H9 (cell line): ENCODE measurements around the gene TRIM44. TPM values are rescaled to one million over a fixed set of nuclear protein-coding genes. Genes with fewer than 3 reads are reported as not detected.

Experiments
- DNase-seq: peaks from one replicate; pipeline ENCODE4 v3.0.0-alpha.2; 2017
- H2AFZ ChIP-seq: one replicate; pipeline ENCODE4 v1.6.1; 2013; ENCODE audit warnings: mild to moderate bottlenecking, low read length, control low read depth, moderate library complexity
- H2AK5ac ChIP-seq: 2 replicates; pipeline ENCODE4 v1.6.1; 2013; ENCODE audit warnings: low read length, control low read depth, mixed read lengths; ENCODE audit not compliant: insufficient read length
- H2BK120ac ChIP-seq: one replicate; pipeline ENCODE4 v1.6.1; 2013; ENCODE audit warnings: low read depth, mild to moderate bottlenecking, low read length, control low read depth, inconsistent platforms; ENCODE audit not compliant: poor library complexity, severe bottlenecking
- H2BK12ac ChIP-seq: 2 replicates; pipeline ENCODE4 v1.6.1; 2013; ENCODE audit warnings: low read length, control low read depth, mixed read lengths, low read depth; ENCODE audit not compliant: insufficient read length
- H2BK15ac ChIP-seq: 2 replicates; pipeline ENCODE4 v1.6.1; 2013; ENCODE audit warnings: low read depth, low read length, control low read depth
- H2BK20ac ChIP-seq: one replicate; pipeline ENCODE4 v1.6.1; 2013; ENCODE audit warnings: low read depth, mild to moderate bottlenecking, low read length, control low read depth, inconsistent platforms; ENCODE audit not compliant: poor library complexity, severe bottlenecking
- H2BK5ac ChIP-seq: 2 replicates; pipeline ENCODE4 v1.6.1; 2013; ENCODE audit warnings: low read length, control low read depth, mixed read lengths; ENCODE audit not compliant: insufficient read length
- H3K14ac ChIP-seq: 2 replicates; pipeline ENCODE4 v1.6.1; 2013; ENCODE audit warnings: low read length, control low read depth; ENCODE audit not compliant: insufficient read depth
- H3K18ac ChIP-seq: 2 replicates; pipeline ENCODE4 v1.6.1; 2013; ENCODE audit warnings: low read depth, mild to moderate bottlenecking, mixed read lengths, low read length, control low read depth; ENCODE audit not compliant: insufficient read length
- H3K23ac ChIP-seq: 2 replicates; pipeline ENCODE4 v1.6.1; 2013; ENCODE audit warnings: low read length, control low read depth, mixed read lengths, low read depth; ENCODE audit not compliant: insufficient read length
- H3K23me2 ChIP-seq: 2 replicates; pipeline ENCODE4 v1.6.1; 2013; ENCODE audit warnings: low read depth, mild to moderate bottlenecking, mixed read lengths, low read length, control low read depth; ENCODE audit not compliant: insufficient read length, poor library complexity, severe bottlenecking
- H3K27ac ChIP-seq: 2 replicates; pipeline ENCODE4 v1.5.1; 2013; ENCODE audit warnings: low read length, control low read depth, mixed read lengths, low read depth; ENCODE audit not compliant: insufficient read length
- H3K27me3 ChIP-seq: 2 replicates; pipeline ENCODE4 v1.6.1; 2013; ENCODE audit warnings: low read length, control low read depth, inconsistent platforms; ENCODE audit not compliant: insufficient read depth
- H3K4ac ChIP-seq: 2 replicates; pipeline ENCODE4 v1.6.1; 2013; ENCODE audit warnings: low read depth, mild to moderate bottlenecking, control low read depth, inconsistent platforms, low read length, moderate library complexity
- H3K4me1 ChIP-seq: 2 replicates; pipeline ENCODE4 v1.6.1; 2013; ENCODE audit warnings: low read length, control low read depth, inconsistent platforms; ENCODE audit not compliant: insufficient read depth
- H3K4me2 ChIP-seq: 2 replicates; pipeline ENCODE4 v1.6.1; 2013; ENCODE audit warnings: low read length, control low read depth, mixed read lengths; ENCODE audit not compliant: insufficient read length, insufficient read depth
- H3K56ac ChIP-seq: 2 replicates; pipeline ENCODE4 v1.6.1; 2013; ENCODE audit warnings: low read depth, mild to moderate bottlenecking, mixed read lengths, low read length, control low read depth; ENCODE audit not compliant: insufficient read length
- H3K79me1 ChIP-seq: 2 replicates; pipeline ENCODE4 v1.6.1; 2013; ENCODE audit warnings: low read depth, mild to moderate bottlenecking, moderate library complexity, low read length, control low read depth, inconsistent platforms; ENCODE audit not compliant: insufficient read depth, poor library complexity, severe bottlenecking
- H3K79me2 ChIP-seq: 2 replicates; pipeline ENCODE4 v1.6.1; 2013; ENCODE audit warnings: low read length, control low read depth, inconsistent platforms; ENCODE audit not compliant: insufficient read depth
- H3K9ac ChIP-seq: 2 replicates; pipeline ENCODE4 v1.6.1; 2013; ENCODE audit warnings: low read length, control low read depth, mixed read lengths; ENCODE audit not compliant: insufficient read length; ENCODE audit errors: extremely low read depth
- H3K9me3 ChIP-seq: one replicate; pipeline ENCODE4 v1.6.1; 2013; ENCODE audit warnings: low read depth, low read length, inconsistent platforms; ENCODE audit not compliant: control insufficient read depth
- H3T11ph ChIP-seq: one replicate; pipeline ENCODE4 v1.6.1; 2013; ENCODE audit warnings: mild to moderate bottlenecking, low read length, control low read depth, inconsistent platforms
- H4K20me1 ChIP-seq: one replicate; pipeline ENCODE4 v1.6.1; 2013; ENCODE audit not compliant: control insufficient read depth, insufficient read length, insufficient read depth
- H4K5ac ChIP-seq: 2 replicates; pipeline ENCODE4 v1.6.1; 2013; ENCODE audit warnings: low read depth, mild to moderate bottlenecking, mixed read lengths, low read length, control low read depth; ENCODE audit not compliant: insufficient read length
- H4K8ac ChIP-seq: replicated peaks from 2 replicates; pipeline ENCODE4 v1.6.1; 2013; ENCODE audit warnings: low read length, control low read depth, mixed read lengths, low read depth; ENCODE audit not compliant: insufficient read length
- H4K91ac ChIP-seq: 2 replicates; pipeline ENCODE4 v1.6.1; 2013; ENCODE audit warnings: low read depth, mild to moderate bottlenecking, moderate library complexity, mixed read lengths, low read length, control low read depth; ENCODE audit not compliant: insufficient read length
- H3K27ac Mint-ChIP-seq, 3 experiments: 2 replicates in 2 of 3; 3 replicates in 1 of 3; pipeline ENCODE4 v1.8.0; 2020 to 2021; ENCODE audit warnings: mixed read lengths in 3 of 3, mild to moderate bottlenecking in 1 of 3, moderate library complexity in 1 of 3
- H3K27me3 Mint-ChIP-seq: 2 replicates; pipeline ENCODE4 v1.8.0; 2021; ENCODE audit warnings: low read depth, mild to moderate bottlenecking, moderate library complexity, mixed read lengths
- H3K36me3 Mint-ChIP-seq, 3 experiments: 2 replicates in 2 of 3; 3 replicates in 1 of 3; pipeline ENCODE4 v1.8.0; 2020 to 2021; ENCODE audit warnings: low read depth in 3 of 3, mixed read lengths in 3 of 3; ENCODE audit not compliant: insufficient read depth in 1 of 3
- H3K4me1 Mint-ChIP-seq, 2 experiments: 2 replicates each; pipeline ENCODE4 v1.8.0; 2020; ENCODE audit warnings: mixed read lengths in 2 of 2
- H3K4me3 Mint-ChIP-seq, 2 experiments: 2 replicates in 1 of 2; 3 replicates in 1 of 2; pipeline ENCODE4 v1.8.0; 2020 to 2021; ENCODE audit warnings: mild to moderate bottlenecking in 2 of 2, mixed read lengths in 2 of 2, moderate library complexity in 1 of 2
- H3K9me3 Mint-ChIP-seq, 2 experiments: 2 replicates in 1 of 2; 3 replicates in 1 of 2; pipeline ENCODE4 v1.8.0; 2020; ENCODE audit warnings: mild to moderate bottlenecking in 2 of 2, mixed read lengths in 2 of 2, moderate library complexity in 1 of 2
- WGBS: extraction: QIAGEN DNeasy Blood & Tissue Kit; methylation state at CpG from one replicate; pipeline ENCODE4 v1.1.7; 2013; ENCODE audit warnings: missing lambda C conversion rate, low lambda C conversion rate, mixed read lengths; ENCODE audit not compliant: insufficient read length; ENCODE audit errors: extremely low coverage; 5-methylcytosine and 5-hydroxymethylcytosine counted together
- total RNA-seq: library from RNA; stranded (reverse); gene quantifications from 2 replicates; pipeline ENCODE4 v1.2.1, GENCODE V29; 2021
- TF ChIP-seq, protein P1 (sequence below): fragments of 200-600 bp; sonication (generic); conservative IDR thresholded peaks from 3 replicates; pipeline ENCODE4 v1.8.0; 2021; ENCODE audit warnings: antibody characterized with exemption, mild to moderate bottlenecking

TRIM44 gene
- total RNA-seq, 1 experiment from 2014 or later, result 37.7 TPM

GRCh38 chr11:35815556-35816315 is 153.2 kb downstream of the TRIM44 start:
- H2BK12ac ChIP-seq, result no peak overlapping the region
- H3K4me2 ChIP-seq, result no peak overlapping the region
- DNase-seq, result no peak
- H3K14ac ChIP-seq, result no peak overlapping the region
- H3K56ac ChIP-seq, result no peak overlapping the region
- no peak overlapping the region for H2AK5ac ChIP-seq
- H4K20me1 ChIP-seq, result peaks cover 2% of the 10 kb centered on the region
- H4K8ac ChIP-seq, result no peak overlapping the region
- Mint-ChIP-seq H3K27me3 (no peaks in the 10 kb centered on the region), H3K36me3 (no peaks in the 10 kb centered on the region; a peak in 1 of 7 replicates), H3K4me1 (peaks cover 0 to 7% of the 10 kb centered on the region in 2 experiments; a peak in 1 of 4 replicates), H3K27ac (no peak overlapping the region), H3K4me3 (no peak overlapping the region), H3K9me3 (no peaks in the 10 kb centered on the region)
- H3T11ph ChIP-seq, result no peak overlapping the region
- H3K9me3 ChIP-seq, result no peaks in the 10 kb centered on the region
- no peak overlapping the region for H2AFZ ChIP-seq
- H4K5ac ChIP-seq, result no peak overlapping the region
- no CpG with 5 or more reads among the region's 5 CpGs for WGBS
- H3K27me3 ChIP-seq, result no peaks in the 10 kb centered on the region
- no peaks in the 10 kb centered on the region for H3K79me2 ChIP-seq
- 0 out of 2 replicates have a peak, but pooled peaks cover 2% of the 10 kb centered on the region for H3K4me1 ChIP-seq
- no peak overlapping the region for H3K23ac ChIP-seq
- no peak overlapping the region for H3K9ac ChIP-seq
- H2BK5ac ChIP-seq, result no peak overlapping the region
- no peak overlapping the region for H3K4ac ChIP-seq
- H3K18ac ChIP-seq, result no peak overlapping the region
- no peak overlapping the region for H2BK20ac ChIP-seq
- H4K91ac ChIP-seq, result no peak overlapping the region
- no peaks in the 10 kb centered on the region for H3K23me2 ChIP-seq
- no peak overlapping the region for H2BK120ac ChIP-seq
- TF ChIP-seq, protein P1, sequence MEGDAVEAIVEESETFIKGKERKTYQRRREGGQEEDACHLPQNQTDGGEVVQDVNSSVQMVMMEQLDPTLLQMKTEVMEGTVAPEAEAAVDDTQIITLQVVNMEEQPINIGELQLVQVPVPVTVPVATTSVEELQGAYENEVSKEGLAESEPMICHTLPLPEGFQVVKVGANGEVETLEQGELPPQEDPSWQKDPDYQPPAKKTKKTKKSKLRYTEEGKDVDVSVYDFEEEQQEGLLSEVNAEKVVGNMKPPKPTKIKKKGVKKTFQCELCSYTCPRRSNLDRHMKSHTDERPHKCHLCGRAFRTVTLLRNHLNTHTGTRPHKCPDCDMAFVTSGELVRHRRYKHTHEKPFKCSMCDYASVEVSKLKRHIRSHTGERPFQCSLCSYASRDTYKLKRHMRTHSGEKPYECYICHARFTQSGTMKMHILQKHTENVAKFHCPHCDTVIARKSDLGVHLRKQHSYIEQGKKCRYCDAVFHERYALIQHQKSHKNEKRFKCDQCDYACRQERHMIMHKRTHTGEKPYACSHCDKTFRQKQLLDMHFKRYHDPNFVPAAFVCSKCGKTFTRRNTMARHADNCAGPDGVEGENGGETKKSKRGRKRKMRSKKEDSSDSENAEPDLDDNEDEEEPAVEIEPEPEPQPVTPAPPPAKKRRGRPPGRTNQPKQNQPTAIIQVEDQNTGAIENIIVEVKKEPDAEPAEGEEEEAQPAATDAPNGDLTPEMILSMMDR, result no peak
- no peaks in the 10 kb centered on the region for H3K79me1 ChIP-seq
- H3K27ac ChIP-seq, result no peak overlapping the region
- H2BK15ac ChIP-seq, result no peak overlapping the region
